Spinal cord (tissue), 10 donors: ENCODE data around the gene PTPRK. TPM values are rescaled to one million over a fixed set of nuclear protein-coding genes. Genes with fewer than 3 reads are reported as not detected.

Experiments
- DNase-seq, 6 donors: peaks; one replicate each; pipeline versions ENCODE4 v3.0.0 to v3.0.0-alpha.2; 2013 to 2015; ENCODE audit warnings: low spot score in 6 of 6, low read depth in 4 of 6
- H3K27ac ChIP-seq: one replicate; pipeline ENCODE4 v1.5.1; 2013; ENCODE audit warnings: low read depth, low read length, control low read depth
- H3K27me3 ChIP-seq: one replicate; pipeline ENCODE4 v1.6.1; 2013; ENCODE audit warnings: low read length; ENCODE audit not compliant: control insufficient read depth, insufficient read depth
- H3K36me3 ChIP-seq: one replicate; pipeline ENCODE4 v1.6.1; 2013; ENCODE audit warnings: low read length; ENCODE audit not compliant: control insufficient read depth, insufficient read depth
- H3K4me1 ChIP-seq: one replicate; pipeline ENCODE4 v1.6.1; 2013; ENCODE audit warnings: low read length; ENCODE audit not compliant: control insufficient read depth, insufficient read depth
- H3K4me3 ChIP-seq: one replicate; pipeline ENCODE4 v1.5.1; 2013; ENCODE audit warnings: low read depth, low read length, control low read depth
- H3K9me3 ChIP-seq: one replicate; pipeline ENCODE4 v1.6.1; 2013; ENCODE audit warnings: low read length; ENCODE audit not compliant: control insufficient read depth, insufficient read depth
- WGBS: methylation state at CpG from one replicate; pipeline ENCODE4 v1.1.5; 2013; ENCODE audit warnings: missing lambda C conversion rate; ENCODE audit not compliant: insufficient coverage; 5-methylcytosine and 5-hydroxymethylcytosine counted together
- polyA plus RNA-seq, 2 donors: library from polyadenylated mRNA; unstranded; fragments of 120-200 nt; gene quantifications; one replicate each; pipeline ENCODE4 v1.2.1, GENCODE V29; 2013; ENCODE audit not compliant: insufficient read length in 2 of 2
- total RNA-seq, 2 donors: library from RNA; depleted of rRNA in 1 of 2; stranded (reverse); fragments of 120-200 nt in 1 of 2; fragments of >200 nt in 1 of 2; gene quantifications; one replicate each; pipeline versions ENCODE4 v1.2.3 to v1.2.4, GENCODE V29; 2013 to 2014
- donor health status: healthy.

PTPRK gene
- total and polyA plus RNA-seq, 4 donors: 28.4 to 63.4 (median 34.1) TPM

DNA sequence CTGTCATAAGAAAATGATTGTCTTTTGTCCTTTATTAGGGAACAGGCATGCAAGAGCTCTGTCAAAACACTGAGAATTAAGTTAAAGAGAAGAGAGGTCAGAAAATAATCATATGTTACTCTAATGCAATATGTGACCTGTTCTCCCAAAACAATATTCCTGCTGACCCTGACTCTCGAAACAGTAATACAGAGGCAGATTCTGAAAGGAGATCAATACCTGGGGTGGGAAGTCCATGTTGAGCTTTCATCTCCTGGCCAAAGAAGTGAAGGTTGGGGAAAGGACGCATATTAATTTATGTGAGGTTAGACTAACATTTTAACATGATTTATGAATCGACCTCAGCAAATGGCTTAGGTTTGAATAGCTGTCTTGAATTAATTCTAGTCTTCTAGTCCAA lies 243.0 kb downstream of the PTPRK start:
- H3K36me3 ChIP-seq: no peaks in the 10 kb centered on the region
- WGBS: no CpG with 5 or more reads among the region's 3 CpGs
- no peak overlapping the region for H3K4me3 ChIP-seq
- no peak for DNase-seq
- H3K4me1 ChIP-seq: no peaks in the 10 kb centered on the region
- no peaks in the 10 kb centered on the region for H3K9me3 ChIP-seq
- no peaks in the 10 kb centered on the region for H3K27me3 ChIP-seq
- H3K27ac ChIP-seq: no peak overlapping the region

DNA sequence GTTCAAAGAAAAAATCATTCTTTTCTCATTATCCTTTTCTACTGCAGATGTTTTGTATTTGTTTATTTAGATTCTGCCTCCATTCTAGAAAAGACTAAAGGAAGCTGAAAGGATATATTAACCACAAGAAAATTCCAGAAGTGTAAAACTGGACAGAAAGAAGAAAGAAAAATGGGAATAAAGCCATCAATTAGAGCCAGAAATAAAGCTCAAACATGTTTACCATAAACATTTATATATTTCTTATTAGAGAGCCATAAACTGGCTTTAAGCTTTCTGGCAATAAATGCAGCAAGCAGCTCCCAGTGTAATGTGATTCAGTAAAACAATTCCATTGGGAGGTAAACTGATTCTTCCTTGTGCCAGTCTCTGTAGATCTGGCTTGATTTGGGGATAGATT lies 244.1 kb downstream of the PTPRK start:
- Histone ChIP-seq H3K4me3 (no peak overlapping the region), H3K9me3 (no peaks in the 10 kb centered on the region), H3K27ac (no peak overlapping the region), H3K4me1 (no peaks in the 10 kb centered on the region), H3K36me3 (no peaks in the 10 kb centered on the region), H3K27me3 (no peaks in the 10 kb centered on the region)
- no peak for DNase-seq

- no peak overlapping the region for H3K27ac ChIP-seq
- no peak for DNase-seq
- H3K4me3 ChIP-seq: no peak overlapping the region
- H3K27me3 ChIP-seq: no peaks in the 10 kb centered on the region
- H3K9me3 ChIP-seq: no peaks in the 10 kb centered on the region
- no peaks in the 10 kb centered on the region for H3K36me3 ChIP-seq
- no peaks in the 10 kb centered on the region for H3K4me1 ChIP-seq
Observed at GRCh38 chr6:128275681-128276080, 244.7 kb downstream of the PTPRK start.

DNA sequence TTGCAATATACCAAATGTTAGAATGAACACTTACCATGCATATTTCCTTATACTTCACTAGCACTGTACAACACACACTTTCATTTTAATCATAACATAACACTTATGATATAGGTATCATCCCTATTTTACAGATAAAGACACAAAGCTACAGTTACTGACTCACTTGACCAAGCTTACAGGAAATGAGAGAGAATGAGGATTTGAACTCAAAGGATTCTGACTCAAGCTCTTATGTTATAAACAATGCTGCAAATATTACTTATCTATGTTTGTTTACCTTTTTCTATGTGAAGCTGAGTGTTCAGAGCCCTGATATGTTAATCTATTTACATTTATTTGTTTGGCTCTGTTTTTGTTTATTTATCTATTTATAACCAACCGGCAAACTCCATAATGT lies 245.4 kb downstream of the PTPRK start:
- whole genome bisulfite sequencing: no CpG with 5 or more reads among the region's 1 CpG
- H3K4me3 ChIP-seq: no peak overlapping the region
- H3K4me1 ChIP-seq: no peaks in the 10 kb centered on the region
- no peaks in the 10 kb centered on the region for H3K27me3 ChIP-seq
- no peaks in the 10 kb centered on the region for H3K36me3 ChIP-seq
- H3K9me3 ChIP-seq: no peaks in the 10 kb centered on the region
- no peak overlapping the region for H3K27ac ChIP-seq
- DNase-seq: no peak

GRCh38 chr6:128271527-128271926 lies 248.9 kb downstream of the PTPRK start:
- WGBS: no CpG with 5 or more reads among the region's 1 CpG
- no peaks in the 10 kb centered on the region for H3K9me3 ChIP-seq
- no peak overlapping the region for H3K4me3 ChIP-seq
- DNase-seq: no peak
- H3K4me1 ChIP-seq: no peaks in the 10 kb centered on the region
- H3K27ac ChIP-seq: no peak overlapping the region
- H3K36me3 ChIP-seq: no peaks in the 10 kb centered on the region
- H3K27me3 ChIP-seq: no peaks in the 10 kb centered on the region

- no CpG with 5 or more reads among the region's 2 CpGs for WGBS
- Histone ChIP-seq H3K27me3 (no peaks in the 10 kb centered on the region), H3K4me1 (no peaks in the 10 kb centered on the region), H3K9me3 (no peaks in the 10 kb centered on the region), H3K36me3 (no peaks in the 10 kb centered on the region), H3K27ac (no peak overlapping the region), H3K4me3 (no peak overlapping the region)
- peak in 1 of 6 donors; percentile 20 for DNase-seq
Observed at GRCh38 chr6:128271011-128271410, 249.4 kb downstream of the PTPRK start.

GRCh38 chr6:128266946-128267345 lies 253.5 kb downstream of the PTPRK start:
- Histone ChIP-seq H3K27ac (no peak overlapping the region), H3K9me3 (no peaks in the 10 kb centered on the region), H3K27me3 (no peaks in the 10 kb centered on the region), H3K4me1 (no peaks in the 10 kb centered on the region), H3K36me3 (no peaks in the 10 kb centered on the region), H3K4me3 (no peak overlapping the region)
- no peak for DNase-seq
- no CpG with 5 or more reads among the region's 1 CpG for WGBS

DNA sequence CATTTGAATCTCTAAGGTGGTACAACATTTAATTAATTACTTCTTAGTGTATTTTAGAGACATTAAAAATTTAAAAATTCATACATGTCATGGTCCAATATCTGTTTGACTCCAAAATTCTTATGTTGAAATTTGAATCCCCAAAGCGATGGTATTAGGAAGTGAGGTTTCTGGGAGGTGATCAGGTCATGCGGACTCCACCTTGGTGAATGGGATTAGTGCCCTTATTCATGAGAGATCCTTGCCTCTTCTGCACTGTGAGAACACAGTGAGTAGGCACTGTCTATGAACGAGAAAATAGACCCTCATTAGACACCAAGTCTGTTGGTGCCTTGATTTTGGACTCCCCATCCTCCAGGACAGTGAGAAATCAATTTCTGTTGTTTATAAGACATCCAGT lies 254.7 kb downstream of the PTPRK start:
- 100% methylated on average over 2 of the region's 3 CpGs for WGBS
- Histone ChIP-seq H3K27me3 (no peaks in the 10 kb centered on the region), H3K36me3 (no peaks in the 10 kb centered on the region), H3K27ac (no peak overlapping the region), H3K4me1 (no peaks in the 10 kb centered on the region), H3K4me3 (no peak overlapping the region), H3K9me3 (no peaks in the 10 kb centered on the region)
- DNase-seq: no peak

DNA sequence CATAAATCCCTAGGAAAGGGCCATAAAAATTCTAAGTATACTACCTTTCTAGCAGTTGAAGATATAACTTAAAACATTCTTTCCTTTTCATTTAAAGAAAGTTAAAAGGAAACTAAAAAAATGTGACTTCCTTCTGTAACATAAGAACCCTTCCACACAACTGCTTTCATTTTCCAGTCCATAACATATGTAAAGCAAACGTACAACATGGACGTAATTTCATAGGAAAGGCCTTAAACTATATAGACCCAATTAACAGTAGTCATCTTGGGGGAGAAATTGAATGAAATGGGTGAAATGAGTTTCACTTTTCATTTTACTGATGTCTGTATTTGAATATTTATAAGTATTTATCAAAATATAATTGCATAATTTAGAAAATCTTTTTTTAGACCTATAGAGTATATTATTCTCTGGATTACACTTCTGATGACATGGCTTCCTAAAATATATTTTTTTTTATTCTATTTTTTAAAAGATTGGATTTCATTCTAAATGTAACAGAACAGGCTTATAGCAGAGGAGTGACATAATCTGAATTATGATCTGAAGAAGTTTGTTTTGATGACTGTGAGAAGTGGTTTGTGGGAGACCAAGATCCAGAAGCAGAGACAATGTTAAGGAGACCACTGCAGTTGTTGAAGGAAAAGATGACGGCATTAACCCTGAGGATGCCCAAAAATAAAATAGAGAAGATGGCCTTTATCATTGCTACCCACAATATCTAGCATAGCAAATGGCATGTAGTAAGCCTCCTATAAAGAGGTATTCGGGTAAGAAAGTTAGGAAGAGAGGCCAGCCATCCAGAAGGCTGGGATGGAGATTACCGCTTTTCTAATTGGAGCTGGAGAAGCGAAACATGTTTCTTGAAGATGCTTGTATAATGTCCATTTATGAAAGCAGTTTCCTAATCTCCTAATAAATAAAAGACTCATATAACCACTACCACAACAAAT lies 260.4 kb downstream of the PTPRK start:
- no peaks in the 10 kb centered on the region for H3K9me3 ChIP-seq
- no peaks in the 10 kb centered on the region for H3K36me3 ChIP-seq
- WGBS: 100% methylated on average over 1 of the region's 6 CpGs
- H3K4me1 ChIP-seq: no peaks in the 10 kb centered on the region
- H3K27ac ChIP-seq: no peak overlapping the region
- DNase-seq: no peak
- H3K4me3 ChIP-seq: no peak overlapping the region
- no peaks in the 10 kb centered on the region for H3K27me3 ChIP-seq

DNA sequence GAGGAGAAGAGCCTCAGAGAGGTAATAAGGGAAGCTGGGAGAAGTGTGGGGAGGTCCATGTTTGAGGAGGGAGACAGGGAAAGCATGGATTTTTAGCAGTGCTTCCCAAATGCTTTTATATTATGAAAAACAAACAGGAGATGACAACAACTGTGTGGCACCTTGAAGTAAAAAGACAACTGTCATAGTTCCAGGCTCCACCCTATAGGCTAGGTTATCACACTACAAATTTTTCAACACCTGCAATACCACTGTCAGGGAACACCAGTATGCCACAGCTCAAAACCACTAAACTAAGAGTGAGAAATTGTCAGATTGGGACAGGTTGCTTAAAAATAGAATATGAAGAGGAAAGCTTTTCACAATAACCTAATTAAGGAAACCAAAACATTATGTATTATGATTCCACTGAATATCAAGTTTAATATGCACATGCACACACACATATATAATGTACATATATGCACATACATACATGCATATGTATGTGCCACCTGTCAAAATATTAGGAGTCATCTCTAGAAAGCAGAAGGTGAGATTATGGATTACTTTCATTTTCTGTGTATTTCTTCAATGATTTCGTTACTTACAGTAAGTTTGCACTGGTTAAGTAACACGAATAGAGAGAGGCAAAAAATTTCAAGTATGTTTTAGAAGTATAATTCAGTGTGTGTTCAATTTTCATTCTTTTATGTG lies 261.2 kb downstream of the PTPRK start:
- Histone ChIP-seq H3K27me3 (no peaks in the 10 kb centered on the region), H3K4me1 (no peaks in the 10 kb centered on the region), H3K4me3 (no peak overlapping the region), H3K9me3 (no peaks in the 10 kb centered on the region), H3K27ac (no peak overlapping the region), H3K36me3 (no peaks in the 10 kb centered on the region)
- WGBS: no CpG with 5 or more reads among the region's 2 CpGs
- no peak for DNase-seq
